ENCODE data around the gene HIC2. TPM values are rescaled to one million over a fixed set of nuclear protein-coding genes. Genes with fewer than 3 reads are reported as not detected.
A peak's percentile ranks its signal among the peaks of the same experiment; 100 is the strongest.
"Not testable (repeated sequence)": the region's sequence is repeated elsewhere in the genome, so short reads cannot be mapped to it uniquely, and the experiment has no call there.

Gene HIC2
- total RNA-seq, 1 donor from 2014 or later = 2.1 TPM

DNA sequence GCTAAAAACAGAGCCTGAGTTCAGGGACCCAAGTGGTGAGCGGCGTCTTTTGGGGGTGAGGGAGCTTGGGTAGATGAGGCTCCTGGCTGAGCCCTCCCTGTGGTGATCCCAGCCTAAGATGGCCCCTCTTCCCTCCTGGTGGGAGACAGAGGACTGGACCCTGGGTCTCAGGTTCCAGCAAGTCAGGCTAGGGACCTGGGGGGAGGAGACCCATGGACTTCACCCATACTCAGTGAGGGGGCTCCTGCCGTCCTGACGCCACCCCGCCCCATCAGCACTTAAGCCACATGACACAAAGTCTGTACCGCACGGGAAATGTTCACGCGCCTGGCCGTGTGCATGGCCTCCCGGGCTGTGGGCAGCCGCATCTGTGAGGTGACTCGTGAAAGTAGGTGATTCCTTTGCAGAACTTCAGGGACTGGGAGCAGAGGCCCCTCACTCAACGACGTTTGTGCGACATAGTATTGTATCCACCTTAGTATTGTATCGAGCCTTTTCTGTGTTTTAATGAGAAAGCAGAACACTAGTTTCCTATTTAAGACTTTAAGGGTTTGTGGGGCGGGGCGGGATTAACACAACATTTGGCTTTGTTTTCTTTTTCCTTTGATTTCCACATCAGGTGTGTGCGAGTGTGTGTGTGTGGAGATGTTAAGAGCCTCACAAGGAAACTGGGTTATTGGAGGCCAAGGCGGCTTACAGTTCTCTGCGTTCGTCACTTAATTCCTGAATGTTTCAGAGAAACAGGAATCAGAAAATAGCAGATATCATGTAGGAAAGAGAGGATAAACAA, 31.7 kb downstream of the HIC2 start:
- no peak for ATAC-seq
- DNase-seq (ENCODE audit: low spot score) = peak; percentile 32

DNA sequence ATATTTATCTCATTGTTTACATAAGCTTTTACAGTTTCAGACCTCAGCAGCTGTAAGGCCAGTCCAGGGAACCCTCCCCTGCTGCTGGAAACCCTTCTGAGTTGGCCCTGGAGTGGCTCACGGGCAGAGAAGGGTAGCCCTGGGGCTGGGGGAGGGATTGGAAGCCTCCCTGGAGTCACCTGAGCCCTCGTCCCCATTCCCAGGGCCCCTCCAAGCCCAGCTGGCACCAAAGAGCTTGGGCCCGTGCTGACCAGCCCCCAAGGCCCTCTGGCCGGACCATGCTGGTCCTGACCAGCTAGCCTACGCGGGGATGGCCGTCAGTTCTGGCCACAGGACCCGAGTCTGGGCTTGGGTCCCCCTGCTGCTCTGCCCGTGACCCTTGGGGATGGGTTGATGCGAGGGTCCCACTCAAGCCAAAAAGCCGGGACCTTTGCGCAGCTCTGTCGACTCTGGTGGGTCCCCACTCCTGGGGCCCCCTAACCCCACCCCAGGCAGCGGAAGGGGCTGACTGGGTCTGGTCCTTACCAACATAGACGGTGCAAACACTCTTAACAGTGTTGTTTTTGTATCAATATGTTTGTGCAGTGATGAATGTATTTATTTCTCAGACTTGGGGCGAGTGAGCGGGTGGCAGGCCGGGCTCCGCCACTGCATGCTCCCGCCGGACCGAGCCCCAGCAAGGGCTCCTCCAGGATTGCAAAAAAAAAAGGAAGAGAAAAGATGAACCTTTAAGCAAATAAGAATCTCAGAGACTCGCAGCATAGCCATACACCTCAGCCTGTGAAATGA, 32.6 kb downstream of the HIC2 start:
- no peak for ATAC-seq
- DNase-seq (ENCODE audit: low spot score) = peak; percentile 40

DNA sequence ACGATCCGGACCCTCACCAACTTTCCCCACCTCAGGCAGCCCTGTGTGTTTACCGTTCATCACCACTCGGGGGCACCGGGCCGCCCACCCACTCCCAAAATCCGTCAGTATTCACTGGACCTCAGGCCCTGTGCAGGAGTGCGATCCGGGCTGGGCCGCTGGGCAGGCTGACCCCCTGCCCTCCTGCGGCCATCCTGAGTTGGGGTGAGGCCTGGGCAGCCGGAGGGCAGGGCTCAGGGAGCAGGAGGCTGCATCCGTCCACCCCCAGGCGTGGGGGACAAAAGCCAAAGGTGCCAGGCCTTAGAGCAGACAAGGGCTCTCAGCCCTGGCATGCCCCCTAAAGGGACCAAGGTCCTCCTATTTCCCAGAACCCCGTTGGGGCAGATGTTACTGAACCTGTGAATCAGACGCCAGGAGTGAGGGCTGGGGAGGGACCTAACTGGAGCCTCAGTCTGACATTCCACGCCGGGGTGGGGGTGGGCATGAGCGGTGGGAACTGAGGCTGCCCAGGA, 33.2 kb downstream of the HIC2 start:
- no peak for ATAC-seq
- DNase-seq (ENCODE audit: low spot score) = peak; percentile 33

DNA sequence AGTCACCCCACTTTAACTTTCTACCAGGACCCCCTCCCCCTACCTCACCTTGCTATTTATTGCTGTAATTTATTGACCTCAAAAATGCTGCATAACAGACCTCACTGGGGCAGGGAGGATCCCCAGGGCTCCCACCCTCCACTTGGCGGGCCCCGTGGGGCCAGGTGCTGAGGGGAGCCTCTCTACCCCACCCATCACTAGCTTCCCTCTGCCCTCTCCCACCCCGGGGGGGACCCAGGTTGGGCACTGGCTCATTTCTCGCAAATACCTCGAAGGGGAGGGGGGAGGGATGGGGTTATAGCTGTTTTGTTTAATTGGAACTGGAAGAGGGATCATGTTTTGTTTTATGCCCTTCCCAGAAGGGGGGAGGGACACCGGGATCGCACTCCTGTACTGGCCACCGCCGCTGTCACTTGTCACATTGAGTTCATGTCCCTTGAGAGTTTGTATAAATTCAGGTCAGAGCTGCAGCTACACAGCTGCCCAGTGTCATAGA, 33.7 kb downstream of the HIC2 start:
- DNase-seq (ENCODE audit: low spot score) (peak; percentile 31), ATAC-seq (no peak)

DNA sequence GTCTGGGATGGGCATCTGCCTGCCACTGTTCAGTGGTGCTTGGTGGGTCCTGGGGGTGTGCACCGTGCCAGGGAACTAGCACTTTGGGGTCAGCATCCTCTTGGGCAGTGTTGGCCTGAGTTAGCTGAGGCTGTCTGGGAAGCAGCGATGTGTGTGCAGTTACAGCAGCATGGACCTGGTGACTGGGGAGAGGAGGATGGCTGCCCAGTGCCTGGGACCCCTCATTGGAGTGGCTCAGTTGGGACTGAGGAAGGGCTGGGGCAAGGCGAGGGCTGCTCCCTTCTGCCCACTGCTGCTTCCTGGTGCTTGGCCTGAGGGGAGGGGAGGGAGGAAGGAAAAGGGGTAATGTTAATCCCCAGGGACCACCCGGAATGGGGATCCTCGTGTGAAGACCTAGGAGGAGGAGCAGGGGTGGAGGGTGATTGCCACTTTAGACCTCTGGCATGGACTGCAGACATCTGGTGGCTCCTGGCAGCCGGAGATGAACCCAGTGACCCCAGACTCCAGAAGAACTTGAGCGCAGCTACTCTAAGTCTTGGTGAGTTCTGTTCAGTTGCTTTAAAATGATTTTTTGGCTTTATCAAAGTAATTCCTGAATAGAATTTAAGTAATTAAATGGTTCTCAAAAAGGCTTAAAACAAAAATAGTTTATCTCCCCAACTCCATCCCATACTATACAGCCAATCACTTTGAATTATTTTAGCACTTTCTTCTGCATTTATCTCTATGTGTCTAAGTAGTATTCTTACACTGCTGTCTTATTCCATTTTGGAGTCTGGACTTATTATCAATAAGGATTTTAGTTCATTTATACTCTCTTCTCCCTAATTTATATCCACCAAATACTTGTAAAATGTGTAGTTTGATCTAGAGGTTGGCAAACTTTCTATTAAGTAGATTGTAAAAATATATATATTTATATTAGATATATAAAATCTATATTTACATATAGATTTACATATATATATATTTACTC, 34.7 kb downstream of the HIC2 start:
- no peak for ATAC-seq
- DNase-seq (ENCODE audit: low spot score) = peak; percentile 32

DNA sequence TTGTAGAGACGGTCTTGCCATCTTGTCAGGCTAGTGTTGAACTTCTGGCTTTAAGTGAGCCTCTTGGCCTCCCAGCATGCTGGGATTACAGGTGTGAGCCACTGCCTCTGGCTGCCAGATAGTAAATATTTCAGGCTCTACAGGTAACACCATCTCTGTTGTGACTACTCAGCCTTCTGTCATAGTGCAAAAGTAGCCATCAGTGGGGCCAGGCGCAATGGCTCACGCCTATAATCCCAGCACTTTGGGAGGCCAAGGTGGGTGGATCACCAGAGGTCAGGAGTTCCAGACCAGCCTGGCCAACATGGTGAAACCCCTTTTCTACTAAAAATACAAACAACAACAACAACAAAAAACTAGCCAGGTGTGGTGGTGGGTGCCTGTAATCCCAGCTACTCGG, 35.5 kb downstream of the HIC2 start:
- peak; percentile 23 for DNase-seq (ENCODE audit: low spot score)
- not testable (repeated sequence) for ATAC-seq

DNA sequence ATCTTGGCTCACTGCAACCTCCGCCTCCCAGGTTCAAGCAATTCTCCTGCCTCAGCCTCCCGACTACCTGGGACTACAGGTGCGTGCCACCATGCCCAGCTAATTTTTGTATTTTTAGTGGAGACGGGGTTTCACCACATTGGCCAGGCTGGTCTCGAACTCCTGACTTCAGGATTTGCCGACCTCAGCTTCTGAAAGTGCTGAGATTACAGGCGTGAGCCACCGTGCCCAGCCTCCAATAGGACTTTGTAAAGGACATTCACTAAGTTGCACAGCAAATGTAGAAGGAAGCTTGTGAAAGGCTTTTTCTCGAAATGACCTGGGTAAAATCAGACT, 37.8 kb downstream of the HIC2 start:
- DNase-seq (ENCODE audit: low spot score) = peak; percentile 22
- not testable (repeated sequence) for ATAC-seq

DNA sequence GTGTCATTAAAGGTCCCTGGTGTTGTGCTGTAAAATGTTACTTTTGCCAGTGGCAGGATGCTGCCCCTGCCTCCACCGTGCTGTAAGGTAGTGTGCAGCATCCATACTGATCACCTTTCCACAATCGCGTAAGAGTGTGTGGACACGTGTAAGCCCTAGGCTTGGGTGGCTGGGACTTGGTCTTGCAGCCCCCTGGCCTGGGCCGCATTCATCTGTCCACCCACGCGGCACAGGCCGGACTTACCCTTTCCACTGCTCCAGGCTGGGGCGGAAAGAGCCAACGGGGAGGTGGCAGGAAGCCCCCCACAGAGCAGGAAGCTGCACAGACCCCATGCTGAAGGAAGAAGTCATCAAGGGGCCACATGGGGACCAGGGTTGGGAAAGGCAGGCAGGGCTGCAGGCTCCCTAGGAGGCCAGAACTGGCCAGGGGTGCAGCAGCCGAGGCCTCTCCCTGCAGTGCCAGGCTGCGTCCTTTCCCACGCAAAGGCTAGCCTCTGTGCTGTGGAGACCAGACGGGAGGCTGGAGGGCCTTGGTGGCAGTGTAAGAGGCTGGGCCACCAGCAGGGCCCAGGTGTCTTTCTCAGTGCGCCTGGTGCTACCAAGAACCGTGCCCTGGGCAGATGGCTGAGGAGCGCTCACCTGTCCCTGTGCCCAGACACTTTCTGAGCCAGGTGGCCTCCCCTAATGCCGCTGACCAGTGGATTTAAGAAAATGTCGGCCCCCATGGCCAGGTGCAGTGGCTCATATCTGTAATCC, 38.3 kb downstream of the HIC2 start:
- ATAC-seq (no peak), DNase-seq (ENCODE audit: low spot score) (peak; percentile 40)

DNA sequence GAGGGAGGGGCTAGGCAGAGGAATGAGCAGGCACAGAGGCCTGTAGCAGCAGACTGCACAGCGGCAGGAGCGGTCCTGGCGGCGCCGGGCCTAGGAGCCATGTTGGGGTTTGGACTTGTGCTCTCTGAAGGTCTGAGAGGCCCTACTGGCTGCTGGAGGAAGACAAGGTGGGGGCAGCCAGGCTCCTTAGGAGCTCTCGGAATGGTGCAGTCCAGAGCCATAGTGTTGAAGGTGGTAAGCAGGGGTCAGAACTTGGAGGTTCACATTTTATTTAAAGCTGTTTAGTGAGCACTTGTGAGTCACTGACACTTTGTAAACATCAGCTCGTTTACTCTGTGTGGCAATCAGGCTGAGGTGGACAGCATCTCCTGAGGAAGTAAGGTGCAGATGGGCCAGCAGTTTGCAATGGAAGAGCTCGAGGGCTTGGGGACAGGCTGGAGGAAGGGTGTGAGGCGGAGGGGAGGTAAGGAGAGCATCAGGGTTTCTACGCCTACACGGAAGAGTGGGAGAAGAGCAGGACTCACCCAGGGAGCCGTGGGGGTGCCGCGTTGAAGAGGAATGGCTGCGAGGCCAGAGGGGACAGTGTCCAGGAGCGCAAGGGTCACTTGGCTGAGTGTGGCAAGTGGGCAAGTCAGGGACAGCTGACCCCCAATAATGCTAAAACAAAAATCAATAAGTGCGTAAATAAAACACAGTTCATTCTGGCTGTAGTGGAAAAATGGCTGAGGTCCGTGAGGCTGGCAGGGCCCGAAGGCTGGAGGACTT, 40.0 kb downstream of the HIC2 start:
- ATAC-seq = peak; percentile 75
- peak; percentile 78 for DNase-seq (ENCODE audit: low spot score)

DNA sequence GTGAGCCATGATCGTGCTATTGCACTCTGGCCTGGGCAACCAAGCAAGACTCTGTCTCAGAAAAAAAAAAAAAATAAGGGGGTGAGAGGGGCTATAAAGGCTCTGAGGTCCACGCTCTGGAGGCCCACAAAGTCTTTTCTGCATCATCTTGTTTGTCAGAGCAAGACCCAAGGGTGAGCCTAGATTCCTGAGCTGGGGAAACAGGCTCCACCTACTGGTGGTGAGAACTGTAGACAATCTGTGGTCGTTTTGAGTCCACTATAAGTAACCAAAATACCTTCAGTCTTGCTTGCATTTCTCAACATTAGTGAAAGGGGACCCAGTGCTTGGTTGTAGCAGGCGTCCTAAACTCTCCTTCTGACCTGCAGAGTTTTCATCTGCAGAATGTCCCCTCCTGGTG, 45.5 kb downstream of the HIC2 start:
- DNase-seq (ENCODE audit: low spot score) = not testable (repeated sequence)
- peak; percentile 81 for ATAC-seq

DNA sequence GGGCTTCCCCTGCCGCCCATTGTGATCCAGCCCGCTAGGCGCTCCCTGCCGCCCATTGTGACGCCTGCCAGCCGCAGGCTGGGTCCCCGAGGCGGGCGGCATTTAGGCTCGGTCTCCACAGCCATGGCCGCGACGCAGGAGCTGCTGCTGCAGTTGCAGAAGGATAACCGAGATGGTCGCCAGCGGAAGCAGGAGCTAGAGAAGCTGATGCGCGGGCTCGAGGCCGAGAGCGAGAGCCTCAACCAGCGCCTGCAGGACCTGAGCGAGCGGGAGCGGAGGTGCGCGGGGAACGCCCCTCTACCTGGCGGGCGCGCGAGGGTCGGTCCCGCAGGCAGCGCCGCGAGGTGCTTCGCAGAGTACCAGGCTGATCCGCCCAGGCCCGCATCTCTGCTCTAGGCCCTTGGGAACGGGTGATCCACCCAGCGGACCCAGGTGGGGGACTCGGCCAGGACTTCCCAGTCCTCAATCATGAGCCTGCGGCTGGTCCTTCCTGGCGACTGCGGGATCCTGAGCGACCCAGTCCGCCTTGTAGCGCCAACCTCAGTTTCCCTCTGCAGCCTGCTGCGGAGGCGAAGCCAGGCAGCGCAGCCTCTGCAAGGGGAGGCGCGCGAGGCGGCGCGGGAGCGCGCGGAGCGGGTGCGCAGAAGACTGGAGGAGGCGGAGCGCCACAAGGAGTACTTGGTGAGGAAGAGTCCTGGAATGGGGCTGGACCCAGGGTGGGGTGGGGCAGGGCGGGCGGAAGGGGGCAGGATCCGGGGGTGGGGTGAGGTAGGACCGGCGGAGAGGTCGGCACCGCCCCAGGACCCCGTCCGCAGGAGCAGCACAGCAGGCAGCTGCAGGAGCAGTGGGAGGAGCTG, 50.4 kb downstream of the HIC2 start, which contains the start of gene TMEM191C:
TMEM191C (plus strand) TSS at position 51 of the 857 bp plus-strand sequence; CDS start at position 124, 73 bp downstream.
- ATAC-seq; DNase-seq (ENCODE audit: low spot score): not testable (repeated sequence)

DNA sequence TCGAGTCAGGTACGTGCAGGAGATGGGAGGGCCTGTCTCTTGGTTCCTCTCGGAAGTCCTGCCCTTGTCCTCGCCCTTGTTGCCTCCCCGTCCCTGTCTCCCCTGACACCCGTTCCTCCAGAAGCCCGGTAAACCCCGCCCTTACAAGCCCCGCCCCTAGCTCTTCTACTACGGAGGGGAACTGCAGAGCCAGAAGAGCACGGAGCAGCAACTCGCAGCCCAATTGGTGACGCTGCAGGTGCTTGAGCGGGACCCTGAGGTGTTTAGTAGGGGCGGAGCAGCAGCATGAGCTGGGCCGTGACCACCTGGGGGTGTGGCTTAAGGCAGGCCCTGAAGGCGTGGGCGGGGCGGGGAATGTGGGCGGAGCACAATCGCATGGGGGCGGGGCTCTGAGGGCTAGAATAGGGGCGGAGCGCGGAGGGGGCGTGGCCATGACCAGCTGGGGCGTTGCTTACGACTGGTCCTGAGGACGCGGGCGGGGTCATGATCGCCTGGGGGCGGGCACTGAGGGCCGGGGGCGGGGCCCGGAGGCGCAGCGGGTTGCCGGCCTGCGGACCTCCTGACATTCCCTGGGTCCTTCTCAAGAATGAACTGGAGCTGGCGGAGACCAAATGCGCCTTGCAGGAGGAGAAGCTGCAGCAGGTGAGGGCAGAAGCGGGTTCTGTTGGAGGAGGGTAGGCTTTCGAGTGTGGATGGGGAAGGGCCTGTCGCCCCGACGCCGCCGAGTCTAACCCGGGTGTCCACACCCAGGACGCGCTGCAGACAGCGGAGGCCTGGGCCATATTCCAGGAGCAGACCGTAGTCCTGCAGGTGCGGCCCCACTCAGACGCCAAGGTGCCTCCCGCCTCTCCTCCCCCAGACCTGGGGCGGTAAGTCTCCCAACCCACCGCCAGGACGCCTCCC, 51.3 kb downstream of the HIC2 start:
- DNase-seq (ENCODE audit: low spot score) (peak; percentile 88), ATAC-seq (peak; percentile 88)

DNA sequence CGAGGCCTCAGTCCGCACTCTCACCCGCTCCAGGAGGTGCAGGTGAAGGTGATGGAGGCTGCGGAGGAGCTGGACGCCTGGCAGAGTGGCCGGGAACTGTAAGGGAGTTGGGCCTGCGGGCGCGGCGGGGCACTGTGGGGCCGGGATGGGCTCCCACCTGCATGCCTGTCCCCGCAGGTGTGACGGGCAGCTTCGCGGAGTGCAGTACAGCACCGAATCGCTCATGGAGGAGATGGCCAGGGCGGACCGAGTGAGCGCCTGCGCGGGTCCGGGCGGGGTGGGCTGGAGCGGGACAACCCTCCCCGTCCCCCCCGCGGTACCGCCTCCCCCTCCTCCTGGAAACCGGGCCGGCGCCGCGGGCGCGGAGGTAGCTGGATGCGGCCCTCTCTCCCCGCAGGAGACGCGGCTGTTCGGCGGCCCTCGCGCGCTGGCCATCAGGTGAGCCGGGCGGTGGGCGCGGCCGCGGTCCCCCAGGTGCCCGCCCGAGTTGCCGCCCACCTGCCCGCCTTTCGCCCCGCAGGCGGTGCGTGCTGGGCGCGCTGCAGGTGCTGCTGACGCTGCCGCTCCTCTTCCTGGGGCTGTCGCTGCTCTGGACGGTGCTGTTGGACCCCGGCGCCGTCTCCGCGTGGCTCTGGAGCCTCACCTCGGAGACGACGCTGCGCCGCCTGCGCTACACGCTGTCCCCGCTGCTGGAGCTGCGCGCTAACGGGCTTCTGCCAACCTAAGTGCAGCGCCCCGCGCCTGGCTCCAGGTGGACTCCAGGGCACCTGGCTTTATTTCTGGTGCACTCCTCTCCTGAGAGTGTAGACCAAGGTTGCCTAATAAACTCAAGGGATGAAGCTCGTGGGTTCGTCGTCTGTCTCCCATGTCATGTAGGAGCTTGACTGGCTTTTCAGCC, 52.2 kb downstream of the HIC2 start:
- not testable (repeated sequence) for DNase-seq (ENCODE audit: low spot score)
- ATAC-seq = peak; percentile 4

DNA sequence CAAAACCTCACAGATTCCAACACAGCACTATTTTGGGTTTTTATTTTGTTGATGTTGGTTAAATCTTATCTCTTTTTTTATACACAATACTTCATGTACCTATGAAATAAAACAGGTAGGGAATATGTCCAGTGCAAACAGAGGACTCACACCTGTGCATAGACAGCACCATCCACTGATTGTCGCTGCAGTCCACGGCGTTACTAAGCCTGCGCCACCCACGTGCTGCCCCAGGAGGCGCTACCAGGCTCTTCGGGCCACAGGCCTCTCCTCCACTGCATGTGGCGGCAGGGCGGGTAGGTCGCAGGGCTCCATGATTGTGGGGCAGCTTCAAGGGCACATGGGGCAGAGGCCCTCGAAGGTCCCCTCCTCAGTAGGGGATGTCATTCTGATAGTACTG, 55.8 kb downstream of the HIC2 start:
- not testable (repeated sequence) for DNase-seq (ENCODE audit: low spot score)
- peak; percentile 61 for ATAC-seq

DNA sequence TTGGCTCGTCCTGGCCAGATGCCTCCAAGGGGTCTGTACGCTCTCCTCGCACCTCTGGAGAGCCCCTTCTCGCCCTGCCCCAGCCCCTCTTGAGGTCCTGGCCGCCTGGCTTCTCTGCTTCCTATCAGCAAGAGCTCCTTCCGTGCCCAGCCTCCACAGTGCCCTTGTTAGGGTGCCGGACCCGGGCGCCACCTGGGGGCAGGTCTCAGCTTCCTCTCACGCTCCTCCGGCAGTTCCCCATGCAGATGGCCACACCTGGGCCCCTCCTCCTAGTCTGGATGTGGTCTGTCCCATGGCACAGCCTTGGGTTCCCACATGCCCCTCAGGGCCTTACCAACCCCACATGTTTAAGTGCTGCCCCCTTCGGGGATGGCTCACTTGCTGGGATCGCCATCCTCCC, 56.5 kb downstream of the HIC2 start:
- ATAC-seq; DNase-seq (ENCODE audit: low spot score): not testable (repeated sequence)

DNA sequence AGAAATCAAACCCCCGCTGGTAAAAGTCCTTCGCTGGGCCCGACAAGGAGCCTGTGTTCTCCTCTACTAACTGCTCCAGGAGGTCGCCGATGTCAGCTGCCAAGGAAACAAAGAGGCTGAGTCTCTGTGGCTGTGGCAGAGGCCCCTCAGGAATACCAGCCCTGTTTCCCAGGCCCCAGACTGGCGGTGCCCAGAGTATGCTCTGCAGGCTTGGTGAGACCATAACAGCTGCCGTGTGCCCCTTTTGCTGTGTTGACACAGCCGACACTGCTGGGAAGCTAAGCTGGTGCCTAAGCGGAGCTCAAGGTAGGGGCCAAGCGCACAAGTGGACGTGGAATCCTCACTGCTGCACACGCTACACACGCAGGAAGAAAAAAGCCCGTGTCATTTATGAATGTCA, 66.9 kb downstream of the HIC2 start:
- DNase-seq (ENCODE audit: low spot score); ATAC-seq: not testable (repeated sequence)
